Jurkat, Clone E6-1 (cell line): Measurements from ENCODE around the gene IRAK3. TPM values are rescaled to one million over a fixed set of nuclear protein-coding genes. Genes with fewer than 3 reads are reported as not detected.

Experiments used
- DNase-seq: peaks from one replicate; pipeline ENCODE4 v3.0.0-alpha.2; 2011; ENCODE audit warnings: low read depth, low spot score
- H3K4me3 ChIP-seq: 2 replicates; pipeline ENCODE4 v1.5.1; 2011; ENCODE audit warnings: mild to moderate bottlenecking, low read length, control low read depth, moderate library complexity
- polyA plus RNA-seq: library from polyadenylated mRNA; unstranded; fragments of >200 nt; gene quantifications from one replicate; pipeline ENCODE4 v1.2.1, GENCODE V29; 2012; ENCODE audit warnings: missing spikeins; ENCODE audit not compliant: insufficient read length, insufficient read depth

Gene IRAK3, protein sequence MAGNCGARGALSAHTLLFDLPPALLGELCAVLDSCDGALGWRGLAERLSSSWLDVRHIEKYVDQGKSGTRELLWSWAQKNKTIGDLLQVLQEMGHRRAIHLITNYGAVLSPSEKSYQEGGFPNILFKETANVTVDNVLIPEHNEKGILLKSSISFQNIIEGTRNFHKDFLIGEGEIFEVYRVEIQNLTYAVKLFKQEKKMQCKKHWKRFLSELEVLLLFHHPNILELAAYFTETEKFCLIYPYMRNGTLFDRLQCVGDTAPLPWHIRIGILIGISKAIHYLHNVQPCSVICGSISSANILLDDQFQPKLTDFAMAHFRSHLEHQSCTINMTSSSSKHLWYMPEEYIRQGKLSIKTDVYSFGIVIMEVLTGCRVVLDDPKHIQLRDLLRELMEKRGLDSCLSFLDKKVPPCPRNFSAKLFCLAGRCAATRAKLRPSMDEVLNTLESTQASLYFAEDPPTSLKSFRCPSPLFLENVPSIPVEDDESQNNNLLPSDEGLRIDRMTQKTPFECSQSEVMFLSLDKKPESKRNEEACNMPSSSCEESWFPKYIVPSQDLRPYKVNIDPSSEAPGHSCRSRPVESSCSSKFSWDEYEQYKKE
- polyA plus RNA-seq = not detected

DNA sequence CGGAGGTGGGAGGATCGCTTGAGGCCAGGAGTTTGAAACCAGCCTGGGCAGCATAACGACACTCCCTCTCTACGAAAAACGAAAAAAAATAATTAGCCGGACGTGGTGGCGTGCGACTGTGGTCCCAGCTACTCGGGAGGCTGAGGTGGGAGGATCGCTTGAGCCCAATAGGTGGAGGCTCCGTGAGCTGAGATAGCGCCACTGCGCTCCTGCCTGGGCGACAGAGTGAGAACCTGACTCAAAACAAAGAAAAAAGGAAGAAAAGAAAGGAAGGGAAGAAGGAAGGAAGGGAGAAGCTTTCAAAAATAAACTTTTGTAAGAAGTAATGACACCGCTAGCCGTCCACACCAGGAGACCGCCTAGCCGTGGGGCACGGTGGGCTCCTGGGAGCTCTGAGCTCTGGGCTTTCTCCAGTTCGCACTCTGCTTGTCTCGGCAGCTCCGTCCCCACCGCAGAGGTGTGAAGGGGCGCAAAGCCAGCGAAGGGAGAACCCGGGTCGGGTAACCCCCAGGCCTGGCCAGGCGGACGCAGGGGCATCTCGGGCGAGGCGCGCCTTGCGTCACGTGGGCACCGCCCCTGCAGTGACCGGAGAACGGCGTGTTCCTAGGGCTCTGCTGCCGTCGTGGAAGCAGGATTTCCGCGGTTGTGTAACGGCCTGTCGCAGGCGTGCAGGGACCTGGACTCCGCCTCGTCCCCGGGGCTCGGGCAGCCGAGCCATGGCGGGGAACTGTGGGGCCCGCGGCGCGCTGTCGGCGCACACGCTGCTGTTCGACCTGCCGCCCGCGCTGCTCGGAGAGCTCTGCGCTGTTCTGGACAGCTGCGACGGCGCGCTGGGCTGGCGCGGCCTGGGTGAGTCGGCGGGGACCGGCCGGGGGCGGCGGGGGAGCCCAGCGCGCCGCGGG is at the start of gene IRAK3:
Gene IRAK3 (plus strand): TSS at position 631 of the 902 bp plus-strand sequence. CDS start 86 bp downstream, at position 717.
- no peak within 1 kb of the TSS for H3K4me3 ChIP-seq

DNA sequence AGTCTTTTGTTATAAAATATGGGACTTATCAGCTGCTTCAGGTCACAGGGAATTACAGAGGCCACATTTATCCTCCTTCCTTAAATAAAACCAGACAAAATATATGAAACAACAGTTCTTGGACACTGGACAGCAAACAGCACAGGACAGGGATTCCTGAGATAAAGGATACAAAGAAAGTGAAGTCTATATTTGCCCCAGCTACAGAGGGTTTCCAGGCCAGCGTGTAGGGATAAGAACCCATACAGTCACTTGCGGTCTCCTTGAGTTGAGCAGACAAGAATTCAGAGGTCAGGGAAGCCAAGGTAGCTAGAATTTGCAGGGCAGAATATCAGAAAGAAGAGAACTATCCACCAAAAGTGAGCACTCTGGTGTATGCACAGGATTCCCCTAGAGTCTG is 49.7 kb upstream of the IRAK3 start:
- no peak for DNase-seq
- H3K4me3 ChIP-seq = no peak overlapping the region

More for the DNA sequence above, at the start of gene IRAK3:
- no peak for DNase-seq

DNA sequence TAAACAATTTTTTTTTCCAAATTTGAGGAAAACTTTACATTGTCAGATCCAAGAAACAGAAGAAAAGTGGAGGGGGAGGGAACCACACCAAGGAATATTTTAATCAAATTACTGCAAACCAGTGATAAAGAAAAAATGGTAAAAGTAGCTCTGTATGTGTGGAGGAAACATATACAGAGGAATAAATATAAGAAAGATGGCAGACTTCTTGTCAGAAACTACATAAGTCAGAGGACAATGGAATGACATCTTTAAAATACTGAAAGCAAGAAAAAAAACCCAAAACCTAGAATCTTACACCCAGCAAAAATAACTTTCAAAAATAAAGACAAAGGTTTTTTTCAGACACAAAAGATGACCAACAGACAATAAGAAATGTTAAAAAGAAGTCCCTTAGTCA is 48.3 kb upstream of the IRAK3 start:
- DNase-seq = no peak
- H3K4me3 ChIP-seq = no peak overlapping the region

GRCh38 chr12:66141299-66141698 is 47.7 kb upstream of the IRAK3 start:
- no peak for DNase-seq
- no peak overlapping the region for H3K4me3 ChIP-seq

DNA sequence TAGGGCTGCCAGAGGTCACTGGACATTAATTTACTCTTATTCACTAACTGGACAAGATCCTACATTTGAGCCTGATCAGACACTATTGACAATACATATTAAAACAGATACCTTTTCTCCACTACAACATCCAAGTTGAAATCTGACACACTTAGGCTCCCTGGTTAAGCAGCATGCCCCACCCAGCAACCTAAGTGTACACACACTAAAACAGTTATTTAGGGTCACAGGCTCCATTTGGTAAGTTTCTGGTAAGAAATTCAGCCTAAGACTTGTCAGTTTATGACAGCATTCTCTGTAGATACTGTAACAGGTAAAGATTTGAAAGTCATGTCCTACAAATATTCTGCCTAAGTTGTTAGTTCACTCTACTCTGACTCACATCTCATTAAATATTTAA is 46.2 kb upstream of the IRAK3 start:
- no peak for DNase-seq
- H3K4me3 ChIP-seq = no peak overlapping the region

DNA sequence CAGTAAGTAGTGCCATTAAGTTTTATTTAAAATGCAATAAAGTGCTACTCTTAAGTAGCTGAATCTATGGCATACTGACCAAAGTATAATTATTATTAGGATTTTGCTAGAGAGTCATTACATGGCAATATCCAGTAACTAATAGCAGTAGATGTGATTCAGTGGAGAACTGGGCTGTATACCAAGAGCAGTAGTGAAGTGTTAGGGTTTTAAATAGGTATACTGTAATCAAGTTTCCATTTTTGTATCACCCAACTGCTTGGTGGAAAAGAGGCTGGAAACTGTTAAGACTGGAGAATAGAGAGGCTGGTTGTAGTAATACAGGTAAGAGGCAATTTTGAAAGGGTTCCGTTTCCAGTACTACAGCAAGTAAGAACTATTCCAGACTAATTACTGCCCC is 45.1 kb upstream of the IRAK3 start:
- no peak overlapping the region for H3K4me3 ChIP-seq
- no peak for DNase-seq

- DNase-seq = peak; percentile 76
- no peak overlapping the region; the same call in 1 of the 2 replicates for H3K4me3 ChIP-seq
Observed at GRCh38 chr12:66144791-66145754, 43.9 kb upstream of the IRAK3 start.

GRCh38 chr12:66149702-66150398 is 39.2 kb upstream of the IRAK3 start:
- H3K4me3 ChIP-seq = no peak overlapping the region
- DNase-seq = no peak

- no peak overlapping the region for H3K4me3 ChIP-seq
- DNase-seq = no peak
Observed at GRCh38 chr12:66152732-66153131, 36.3 kb upstream of the IRAK3 start.

DNA sequence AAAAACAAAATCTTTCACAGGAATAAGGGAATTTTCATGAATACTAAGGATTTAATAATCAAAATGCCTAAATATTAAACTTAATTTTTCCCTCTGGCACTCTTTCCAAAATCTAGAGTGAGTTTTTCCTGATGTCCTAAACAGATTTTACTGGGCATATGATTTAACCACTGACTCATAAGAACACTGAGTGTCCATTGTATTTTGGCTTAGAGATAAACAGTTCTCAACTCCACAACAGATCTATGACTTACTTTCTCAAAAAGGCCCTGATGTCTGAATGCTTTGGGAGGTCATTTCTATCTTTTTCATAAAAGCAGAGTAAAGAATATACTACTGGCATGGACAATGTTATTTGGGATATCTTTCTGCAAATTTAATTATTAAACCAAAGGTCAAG is 34.2 kb upstream of the IRAK3 start:
- no peak for DNase-seq

DNA sequence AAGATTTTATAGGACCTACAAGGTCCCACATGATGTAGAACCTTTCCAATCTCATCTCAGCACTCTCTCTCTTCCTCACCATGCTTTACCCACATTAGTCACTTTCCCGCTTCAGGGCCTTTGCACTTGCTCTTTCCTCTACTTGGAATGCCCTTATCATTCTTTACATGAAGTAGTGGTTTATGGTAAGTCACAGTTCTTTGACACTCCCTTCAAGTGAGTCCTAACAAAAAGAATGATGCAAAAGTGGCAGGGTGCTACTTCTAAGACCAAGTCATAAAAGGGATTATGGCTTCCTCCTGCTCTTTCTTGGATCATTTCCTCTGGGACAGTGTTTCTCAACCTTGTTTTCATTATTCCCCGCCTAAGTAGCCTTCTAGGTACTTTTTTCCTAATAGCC is 32.4 kb upstream of the IRAK3 start:
- no peak overlapping the region for H3K4me3 ChIP-seq
- DNase-seq = no peak

More for the DNA sequence above, 34.2 kb upstream of the IRAK3 start:
- no peak overlapping the region for H3K4me3 ChIP-seq

GRCh38 chr12:66159123-66159522 is 29.9 kb upstream of the IRAK3 start:
- no peak overlapping the region for H3K4me3 ChIP-seq
- no peak for DNase-seq

DNA sequence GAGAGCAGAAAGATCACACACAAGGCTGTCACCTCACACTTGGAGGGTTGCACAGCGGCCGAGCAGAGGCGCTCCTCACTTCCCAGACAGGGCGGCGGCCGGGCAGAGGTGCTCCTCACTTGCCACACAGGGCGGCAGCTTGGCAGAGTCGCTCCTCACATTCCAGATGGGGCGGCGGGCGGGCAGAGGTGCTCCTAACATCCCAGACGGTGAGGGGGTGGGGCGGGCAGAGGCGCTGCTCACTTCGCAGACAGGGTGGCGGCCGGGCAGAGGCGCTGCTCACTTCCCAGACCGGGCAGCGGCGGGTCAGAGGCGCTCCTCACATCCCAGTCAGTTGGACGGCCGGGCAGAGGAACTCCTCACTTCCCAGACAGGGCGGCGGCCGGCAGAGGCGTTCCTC is 28.3 kb upstream of the IRAK3 start:
- no peak for DNase-seq
- H3K4me3 ChIP-seq = no peak overlapping the region

- no peak overlapping the region for H3K4me3 ChIP-seq
- DNase-seq = no peak
Observed at GRCh38 chr12:66162701-66163100, 26.3 kb upstream of the IRAK3 start.

GRCh38 chr12:66163289-66163688 is 25.7 kb upstream of the IRAK3 start:
- H3K4me3 ChIP-seq = no peak overlapping the region
- no peak for DNase-seq

DNA sequence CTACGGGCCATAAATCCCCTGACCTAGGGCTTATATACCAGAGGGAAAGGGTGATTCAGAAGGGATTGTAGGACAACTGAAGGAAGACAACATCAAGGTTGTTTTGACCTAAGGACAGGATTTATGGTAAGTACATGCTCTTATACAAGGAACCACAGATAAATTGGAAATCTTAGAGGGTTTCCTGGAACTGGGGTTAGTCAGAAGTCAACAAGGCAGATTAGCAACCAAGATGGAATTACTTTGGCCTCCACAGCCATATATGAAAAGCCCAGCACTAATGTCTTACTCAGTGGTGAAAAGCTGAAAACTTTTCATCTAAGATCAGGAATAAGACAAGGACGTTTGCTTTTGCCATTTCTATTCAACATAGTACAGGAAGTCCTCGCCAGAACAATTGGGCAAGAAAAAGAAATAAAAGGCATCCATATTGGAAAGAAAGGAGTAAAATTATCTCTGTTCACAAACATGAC is 24.6 kb upstream of the IRAK3 start:
- H3K4me3 ChIP-seq = no peak overlapping the region
- no peak for DNase-seq

DNA sequence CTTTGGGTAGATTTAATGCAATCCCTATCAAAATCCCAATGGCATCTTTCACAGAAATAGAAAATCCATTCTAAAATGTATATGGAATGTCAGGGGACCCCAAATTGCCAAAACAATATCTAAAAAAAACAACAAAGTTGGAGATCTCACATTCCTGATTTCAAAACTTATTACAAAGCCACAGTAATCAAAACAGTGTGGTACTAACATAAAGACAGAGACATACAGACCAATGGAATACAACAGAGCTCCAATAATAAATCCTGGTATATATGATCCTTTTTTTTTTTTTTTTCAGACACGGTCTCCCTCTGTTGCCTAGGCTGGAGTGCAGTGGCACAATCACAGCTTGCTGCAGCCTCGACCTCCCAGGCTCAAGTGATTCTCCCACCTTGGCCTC is 23.9 kb upstream of the IRAK3 start:
- no peak for DNase-seq
- H3K4me3 ChIP-seq = no peak overlapping the region

- H3K4me3 ChIP-seq = no peak overlapping the region
- no peak for DNase-seq
Observed at GRCh38 chr12:66166561-66166960, 22.5 kb upstream of the IRAK3 start.
